ENCODE data around the gene EIF2B2.
"Not testable (repeated sequence)": the region's sequence is repeated elsewhere in the genome, so short reads cannot be mapped to it uniquely, and the experiment has no call there.

Gene EIF2B2

GRCh38 chr14:74974364-74975058, 28.2 kb upstream of the EIF2B2 start:
- no peak for DNase-seq

- no peak for DNase-seq
Observed at GRCh38 chr14:74975059-74975810, 27.5 kb upstream of the EIF2B2 start.

GRCh38 chr14:74976264-74977113, 26.2 kb upstream of the EIF2B2 start:
- no peak for DNase-seq

GRCh38 chr14:74977164-74977900, 25.4 kb upstream of the EIF2B2 start:
- DNase-seq = no peak

GRCh38 chr14:74977901-74978385, 24.8 kb upstream of the EIF2B2 start:
- DNase-seq = no peak

- DNase-seq = no peak
Observed at GRCh38 chr14:74978416-74978947, 24.2 kb upstream of the EIF2B2 start.

- no peak for DNase-seq
Observed at GRCh38 chr14:74979029-74979428, 23.7 kb upstream of the EIF2B2 start.

GRCh38 chr14:74979442-74980397, 23.0 kb upstream of the EIF2B2 start:
- DNase-seq = no peak

- DNase-seq = no peak
Observed at GRCh38 chr14:74980398-74980730, 22.4 kb upstream of the EIF2B2 start.

- no peak for DNase-seq
Observed at GRCh38 chr14:74980731-74981461, 21.8 kb upstream of the EIF2B2 start.

GRCh38 chr14:74981462-74981782, 21.3 kb upstream of the EIF2B2 start:
- no peak for DNase-seq

- no peak for DNase-seq
Observed at GRCh38 chr14:74981833-74982232, 20.9 kb upstream of the EIF2B2 start.

GRCh38 chr14:74982661-74983060, 20.1 kb upstream of the EIF2B2 start:
- no peak for DNase-seq

- DNase-seq = no peak
Observed at GRCh38 chr14:74983343-74983742, 19.4 kb upstream of the EIF2B2 start.

GRCh38 chr14:74984236-74985027, 18.3 kb upstream of the EIF2B2 start:
- DNase-seq = no peak

GRCh38 chr14:74985028-74985310, 17.8 kb upstream of the EIF2B2 start:
- DNase-seq = no peak

- DNase-seq = no peak
Observed at GRCh38 chr14:74985806-74986205, 16.9 kb upstream of the EIF2B2 start.

GRCh38 chr14:74988131-74988530, 14.6 kb upstream of the EIF2B2 start:
- DNase-seq = no peak

GRCh38 chr14:74988993-74989392, 13.7 kb upstream of the EIF2B2 start:
- no peak for DNase-seq

GRCh38 chr14:74994182-74994581, 8.5 kb upstream of the EIF2B2 start:
- DNase-seq = not testable (repeated sequence)

Measured in NCI-H1048 (cell line).